ENCODE measurements around the gene SLC7A5. TPM values are rescaled to one million over a fixed set of nuclear protein-coding genes. Genes with fewer than 3 reads are reported as not detected.

The SLC7A5 gene
- total and polyA plus RNA-seq, 12 donors = 1.2 to 15.3 (median 4.1) TPM

DNA sequence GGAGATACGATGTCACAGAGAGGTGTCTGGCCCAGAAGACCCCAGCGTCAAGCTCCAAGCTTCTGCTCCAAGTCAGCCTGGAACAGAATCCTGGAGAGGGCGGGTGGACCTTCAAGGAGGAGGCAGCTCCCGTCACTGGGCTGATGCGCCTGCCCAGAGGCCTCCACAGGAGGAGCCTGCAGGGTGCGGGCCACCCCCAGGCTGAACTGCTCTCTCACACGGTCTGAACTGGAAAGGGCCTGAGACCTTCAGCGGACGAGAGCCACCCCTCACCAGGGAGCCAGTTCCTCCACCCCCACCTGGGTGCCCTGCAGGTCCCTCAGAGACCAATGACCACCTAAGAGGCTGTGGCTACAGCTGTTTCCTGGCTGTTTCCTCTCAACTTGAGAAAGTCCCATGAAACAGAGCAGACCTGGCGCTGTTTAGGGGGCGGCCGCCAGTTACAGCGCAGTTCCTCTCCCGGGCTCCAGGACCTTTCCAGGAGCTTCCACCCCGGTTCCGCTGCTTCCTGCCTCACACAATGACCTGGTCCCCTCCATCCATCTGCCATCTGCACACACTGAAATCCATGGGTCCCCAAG, 67.5 kb downstream of the SLC7A5 start:
- ATAC-seq = no peak
- intact Hi-C loops (cut with DNase I) = no loop called here

DNA sequence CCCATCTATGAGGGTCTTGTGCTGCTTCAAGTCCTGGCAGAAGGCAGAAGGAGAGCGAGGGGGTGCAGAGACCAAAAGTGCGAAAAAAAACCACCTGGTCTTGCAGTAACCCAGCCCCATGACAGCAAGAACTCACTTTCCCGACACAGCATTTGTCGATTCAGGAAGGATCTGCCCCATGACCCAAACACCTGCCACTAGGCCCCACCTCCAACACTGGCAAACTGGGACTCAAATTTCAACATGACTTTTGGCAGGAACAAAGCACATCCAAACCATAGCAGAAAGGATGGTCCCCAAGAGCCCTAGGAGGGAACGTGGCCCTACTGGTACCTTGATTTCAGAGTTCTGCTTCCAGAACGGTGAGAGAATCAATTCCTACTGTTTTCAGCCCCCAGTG, 68.8 kb downstream of the SLC7A5 start:
- intact Hi-C loops (cut with DNase I) = no loop called here
- H3K4me3 ChIP-seq = no peak overlapping the region
- no peak overlapping the region for H3K27ac ChIP-seq
- TF ChIP-seq, protein P1, sequence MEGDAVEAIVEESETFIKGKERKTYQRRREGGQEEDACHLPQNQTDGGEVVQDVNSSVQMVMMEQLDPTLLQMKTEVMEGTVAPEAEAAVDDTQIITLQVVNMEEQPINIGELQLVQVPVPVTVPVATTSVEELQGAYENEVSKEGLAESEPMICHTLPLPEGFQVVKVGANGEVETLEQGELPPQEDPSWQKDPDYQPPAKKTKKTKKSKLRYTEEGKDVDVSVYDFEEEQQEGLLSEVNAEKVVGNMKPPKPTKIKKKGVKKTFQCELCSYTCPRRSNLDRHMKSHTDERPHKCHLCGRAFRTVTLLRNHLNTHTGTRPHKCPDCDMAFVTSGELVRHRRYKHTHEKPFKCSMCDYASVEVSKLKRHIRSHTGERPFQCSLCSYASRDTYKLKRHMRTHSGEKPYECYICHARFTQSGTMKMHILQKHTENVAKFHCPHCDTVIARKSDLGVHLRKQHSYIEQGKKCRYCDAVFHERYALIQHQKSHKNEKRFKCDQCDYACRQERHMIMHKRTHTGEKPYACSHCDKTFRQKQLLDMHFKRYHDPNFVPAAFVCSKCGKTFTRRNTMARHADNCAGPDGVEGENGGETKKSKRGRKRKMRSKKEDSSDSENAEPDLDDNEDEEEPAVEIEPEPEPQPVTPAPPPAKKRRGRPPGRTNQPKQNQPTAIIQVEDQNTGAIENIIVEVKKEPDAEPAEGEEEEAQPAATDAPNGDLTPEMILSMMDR (IDR thresholded peaks at IDR 0.05) = no peak
- no peaks in the 10 kb centered on the region for H3K4me1 ChIP-seq
- ATAC-seq = no peak
- H3K9me3 ChIP-seq = peaks cover 0 to 3% (median 0%) of the 10 kb centered on the region in 11 donors
- H3K36me3 ChIP-seq = no peaks in the 10 kb centered on the region
- 89 to 92% methylated on average over 6 of the region's 6 CpGs for WGBS, 2 donors
- DNase-seq = no peak
- H3K27me3 ChIP-seq = peaks cover 0 to under 1% (median 0%) of the 10 kb centered on the region in 7 donors

More for the DNA sequence above, 67.5 kb downstream of the SLC7A5 start:
- Histone ChIP-seq H3K4me1 (peaks cover 0 to 12% (median 7%) of the 10 kb centered on the region in 9 donors), H3K4me3 (no peak overlapping the region), H3K27ac (no peak overlapping the region), H3K27me3 (peaks cover 0 to 7% (median 0%) of the 10 kb centered on the region in 7 donors), H3K36me3 (no peaks in the 10 kb centered on the region), H3K9me3 (peaks cover 0 to 3% (median 0%) of the 10 kb centered on the region in 11 donors)
- TF ChIP-seq, protein P1 (IDR thresholded peaks at IDR 0.05) = no peak
- 69 to 77% methylated on average over 16 of the region's 16 CpGs for WGBS, 2 donors
- DNase-seq = no peak

DNA sequence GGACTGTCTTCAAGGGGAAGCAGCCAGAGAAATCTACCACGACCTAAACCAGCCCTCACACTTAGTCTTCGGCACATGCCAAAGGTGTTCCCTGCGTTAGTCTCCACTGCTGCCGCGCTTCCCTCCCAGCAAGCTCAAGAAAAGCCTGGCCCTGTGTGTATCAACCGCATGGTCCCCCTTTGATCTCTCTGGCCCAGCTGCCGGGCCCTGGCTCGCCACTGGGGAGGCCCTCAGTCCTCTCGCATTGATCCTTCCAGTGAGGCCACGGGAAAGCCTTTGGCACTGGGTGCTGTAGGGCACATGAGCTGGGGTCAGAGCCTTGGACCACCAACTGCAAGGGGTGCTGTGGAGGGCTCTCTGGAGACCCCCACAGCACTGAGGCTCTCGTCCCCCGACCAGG, 74.0 kb downstream of the SLC7A5 start:
- intact Hi-C loops (cut with DNase I) = no loop called here
- H3K4me1 ChIP-seq = peaks cover 0 to 5% (median 0%) of the 10 kb centered on the region in 9 donors
- peaks cover 0 to 6% (median 0%) of the 10 kb centered on the region in 7 donors for H3K27me3 ChIP-seq
- H3K27ac ChIP-seq = no peak overlapping the region
- H3K36me3 ChIP-seq = no peaks in the 10 kb centered on the region
- WGBS, 2 donors = 80 to 83% methylated on average over 12 of the region's 12 CpGs
- no peak for DNase-seq
- ATAC-seq = no peak
- H3K4me3 ChIP-seq = no peak overlapping the region
- peaks cover 0 to 3% (median 0%) of the 10 kb centered on the region in 11 donors for H3K9me3 ChIP-seq
- TF ChIP-seq, protein P1 (IDR thresholded peaks at IDR 0.05) = no peak

DNA sequence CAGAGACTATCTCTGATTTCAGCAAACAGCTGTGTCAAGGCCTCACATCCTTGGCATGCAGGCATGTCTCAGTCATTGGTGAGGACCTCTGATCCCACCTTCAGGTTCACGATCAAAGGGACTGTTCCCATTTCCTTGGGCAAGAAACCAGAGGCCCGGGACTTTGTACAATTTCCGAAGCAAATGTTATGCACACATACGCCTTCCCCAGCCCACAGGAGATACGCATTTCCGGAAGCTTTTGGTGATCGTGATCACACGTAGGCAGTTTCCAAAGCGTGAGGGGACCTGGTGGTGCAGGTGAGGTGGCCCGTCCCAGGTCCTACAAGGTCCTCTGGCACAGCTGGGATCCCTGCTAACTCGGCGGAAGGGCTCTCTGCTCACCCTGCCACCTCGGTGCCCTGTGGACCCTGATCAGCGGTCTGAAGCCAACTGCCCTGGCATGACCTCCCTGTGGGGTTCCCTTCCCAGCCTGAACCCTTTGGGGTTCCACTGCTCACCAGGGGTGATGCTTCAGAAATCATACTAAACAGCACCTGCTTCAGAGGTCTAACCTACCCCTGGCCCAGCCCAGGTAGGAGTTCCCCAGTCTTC, 74.7 kb downstream of the SLC7A5 start:
- peaks cover 0 to 6% (median 0%) of the 10 kb centered on the region in 7 donors for H3K27me3 ChIP-seq
- H3K4me3 ChIP-seq = no peak overlapping the region
- TF ChIP-seq, protein P1 (IDR thresholded peaks at IDR 0.05) = no peak
- H3K4me1 ChIP-seq = peaks cover 0 to 11% (median 0%) of the 10 kb centered on the region in 9 donors
- WGBS, 2 donors = 84 to 85% methylated on average over 14 of the region's 14 CpGs
- H3K9me3 ChIP-seq = peaks cover 0 to 2% (median 0%) of the 10 kb centered on the region in 11 donors
- intact Hi-C loops (cut with DNase I) = no loop called here
- H3K36me3 ChIP-seq = no peaks in the 10 kb centered on the region
- DNase-seq (no peak), ATAC-seq (no peak)
- no peak overlapping the region for H3K27ac ChIP-seq
